ENCODE results near the gene ASIC2. TPM values are rescaled to one million over a fixed set of nuclear protein-coding genes. Genes with fewer than 3 reads are reported as not detected.

The ASIC2 gene
- total and polyA plus RNA-seq, 2 donors (not counting 1 experiment from before 2014, with no cell fraction given): not detected

- ChIA-PET CTCF (no interaction called here), POLR2A (no interaction called here)
- no peak for ATAC-seq (ENCODE audit: low read depth)
- no peaks in the 10 kb centered on the region for H4K20me1 ChIP-seq (ENCODE audit: control insufficient read depth, insufficient read depth, low read length, poor library complexity, severe bottlenecking)
- no peak overlapping the region for H2AFZ ChIP-seq (ENCODE audit: insufficient read depth, low read depth, low read length, poor library complexity, severe bottlenecking)
- no peaks in the 10 kb centered on the region for H3K9me3 Mint-ChIP-seq (ENCODE audit: insufficient read depth)
- no peak overlapping the region for H3K27ac Mint-ChIP-seq
- H3K4me3 ChIP-seq (ENCODE audit: control extremely low read depth in 1 of 5, extremely low read depth in 1 of 5, insufficient read depth in 1 of 5, low read depth in 2 of 5, low read length in 4 of 5): no peak overlapping the region
- H3K4me1 Mint-ChIP-seq: peaks cover 15% of the 10 kb centered on the region
- no peak overlapping the region for H3K27ac ChIP-seq (ENCODE audit: low read length in 2 of 2)
- no peak for TF ChIP-seq EZH2 (IDR thresholded peaks at IDR 0.05; ENCODE audit: borderline replicate concordance, insufficient read depth, low read depth, low read length, poor library complexity, severe bottlenecking)
- no peak for TF ChIP-seq CTCF (IDR thresholded peaks at IDR 0.05)
- intact Hi-C loops (cut with micrococcal nuclease): no loop called here
- no peak for DNase-seq
- H3K27me3 Mint-ChIP-seq: peaks cover 64% of the 10 kb centered on the region
- no peaks in the 10 kb centered on the region for H3K9me3 ChIP-seq (ENCODE audit: control extremely low read depth in 1 of 3, control insufficient read depth in 2 of 3, insufficient read depth in 1 of 3, low read length in 2 of 3)
- WGBS (ENCODE audit: insufficient coverage): 3% methylated on average over 104 of the region's 104 CpGs
- H3K4me2 ChIP-seq (replicated peaks; ENCODE audit: low read depth, low read length, poor library complexity, severe bottlenecking): no peak overlapping the region
- peak overlapping the region; percentile 81 for H3K4me3 Mint-ChIP-seq
- H3K36me3 ChIP-seq (replicated peaks in 1 of 2; ENCODE audit: control extremely low read depth in 1 of 2, control insufficient read depth in 1 of 2, extremely low read depth in 1 of 2, insufficient read depth in 2 of 2, low read length in 1 of 2): no peaks in the 10 kb centered on the region
- H3K4me1 ChIP-seq (ENCODE audit: control insufficient read depth in 2 of 2, insufficient read depth in 2 of 2, low read length in 2 of 2): no peaks in the 10 kb centered on the region
- no peak overlapping the region for H3K9ac ChIP-seq (ENCODE audit: low read length)
- peaks cover 0 to 28% (median 22%) of the 10 kb centered on the region in 4 experiments for H3K27me3 ChIP-seq (replicated peaks in 1 of 4; ENCODE audit: control extremely low read depth in 1 of 4, control insufficient read depth in 3 of 4, insufficient read depth in 4 of 4, low read length in 3 of 4)
- no peaks in the 10 kb centered on the region for H3K79me2 ChIP-seq (ENCODE audit: control insufficient read depth, insufficient read depth, low read length)
Measured at GRCh38 chr17:33291248-33292200, 1.6 kb downstream of the ASIC2 start.

DNA sequence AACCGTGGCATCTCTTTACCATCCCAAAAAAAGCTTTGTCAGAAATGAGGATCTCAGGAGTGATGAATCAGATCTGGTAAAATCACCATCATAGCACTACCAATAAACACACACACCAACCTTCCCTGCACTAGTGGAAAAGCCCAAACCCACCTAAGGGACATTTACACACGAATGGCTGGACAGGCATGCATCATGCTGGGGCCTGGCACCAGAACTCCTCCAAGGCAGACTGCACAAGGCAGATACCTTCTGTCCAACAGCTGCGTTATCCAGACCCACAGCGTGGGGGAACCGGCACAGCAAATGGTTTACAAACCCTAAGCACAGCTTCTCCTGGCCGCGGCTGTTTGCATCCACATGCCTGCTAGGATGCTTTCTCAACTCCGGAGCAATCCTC lies 2.8 kb downstream of the ASIC2 start:
- no peaks in the 10 kb centered on the region for H3K36me3 ChIP-seq (replicated peaks in 1 of 2; ENCODE audit: control extremely low read depth in 1 of 2, control insufficient read depth in 1 of 2, extremely low read depth in 1 of 2, insufficient read depth in 2 of 2, low read length in 1 of 2)
- H3K4me3 ChIP-seq (ENCODE audit: control extremely low read depth in 1 of 5, extremely low read depth in 1 of 5, insufficient read depth in 1 of 5, low read depth in 2 of 5, low read length in 4 of 5): no peak overlapping the region
- no peak overlapping the region for H3K9ac ChIP-seq (ENCODE audit: low read length)
- POLR2A ChIA-PET: no interaction called here
- WGBS (ENCODE audit: insufficient coverage): 89% methylated on average over 8 of the region's 8 CpGs
- CTCF ChIA-PET: no interaction called here
- H3K27ac ChIP-seq (ENCODE audit: low read length in 2 of 2): no peak overlapping the region
- no peaks in the 10 kb centered on the region for H3K4me1 ChIP-seq (ENCODE audit: control insufficient read depth in 2 of 2, insufficient read depth in 2 of 2, low read length in 2 of 2)
- intact Hi-C loops (cut with micrococcal nuclease): no loop called here
- no peaks in the 10 kb centered on the region for H3K79me2 ChIP-seq (ENCODE audit: control insufficient read depth, insufficient read depth, low read length)
- Mint-ChIP-seq H3K27me3 (peaks cover 61% of the 10 kb centered on the region), H3K4me3 (no peak overlapping the region), H3K27ac (no peak overlapping the region), H3K4me1 (peaks cover 15% of the 10 kb centered on the region), H3K9me3 (ENCODE audit: insufficient read depth) (no peaks in the 10 kb centered on the region)
- ATAC-seq (ENCODE audit: low read depth): no peak
- TF ChIP-seq EZH2 (IDR thresholded peaks at IDR 0.05; ENCODE audit: borderline replicate concordance, insufficient read depth, low read depth, low read length, poor library complexity, severe bottlenecking): no peak
- TF ChIP-seq CTCF (IDR thresholded peaks at IDR 0.05): no peak
- no peaks in the 10 kb centered on the region for H3K9me3 ChIP-seq (ENCODE audit: control extremely low read depth in 1 of 3, control insufficient read depth in 2 of 3, insufficient read depth in 1 of 3, low read length in 2 of 3)
- no peaks in the 10 kb centered on the region for H4K20me1 ChIP-seq (ENCODE audit: control insufficient read depth, insufficient read depth, low read length, poor library complexity, severe bottlenecking)
- H3K27me3 ChIP-seq (replicated peaks in 1 of 4; ENCODE audit: control extremely low read depth in 1 of 4, control insufficient read depth in 3 of 4, insufficient read depth in 4 of 4, low read length in 3 of 4): peaks cover 0 to 28% (median 21%) of the 10 kb centered on the region in 4 experiments
- no peak for DNase-seq
- no peak overlapping the region for H3K4me2 ChIP-seq (replicated peaks; ENCODE audit: low read depth, low read length, poor library complexity, severe bottlenecking)
- no peak overlapping the region for H2AFZ ChIP-seq (ENCODE audit: insufficient read depth, low read depth, low read length, poor library complexity, severe bottlenecking)
